ENCODE measurements around the gene UST.

DNA sequence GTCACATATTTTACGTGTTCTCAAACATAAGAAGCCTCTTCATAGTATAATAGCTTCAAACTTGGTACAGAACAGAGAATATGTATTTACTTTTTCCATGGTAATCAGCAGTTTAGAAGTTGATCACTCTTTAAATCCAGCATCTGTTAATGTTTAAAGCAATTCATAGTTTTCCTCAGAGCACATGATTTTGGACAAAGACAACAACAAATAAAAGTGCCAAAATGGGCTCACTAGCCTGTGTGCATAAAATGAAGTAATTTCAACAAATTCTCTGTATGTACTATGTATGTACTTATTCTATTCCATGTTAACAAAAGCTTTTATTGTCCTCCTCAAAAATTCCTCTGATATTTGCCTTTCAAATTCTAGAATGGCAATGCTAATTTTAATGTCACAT, 38.1 kb upstream of the UST start:
- TF ChIP-seq, protein P1, sequence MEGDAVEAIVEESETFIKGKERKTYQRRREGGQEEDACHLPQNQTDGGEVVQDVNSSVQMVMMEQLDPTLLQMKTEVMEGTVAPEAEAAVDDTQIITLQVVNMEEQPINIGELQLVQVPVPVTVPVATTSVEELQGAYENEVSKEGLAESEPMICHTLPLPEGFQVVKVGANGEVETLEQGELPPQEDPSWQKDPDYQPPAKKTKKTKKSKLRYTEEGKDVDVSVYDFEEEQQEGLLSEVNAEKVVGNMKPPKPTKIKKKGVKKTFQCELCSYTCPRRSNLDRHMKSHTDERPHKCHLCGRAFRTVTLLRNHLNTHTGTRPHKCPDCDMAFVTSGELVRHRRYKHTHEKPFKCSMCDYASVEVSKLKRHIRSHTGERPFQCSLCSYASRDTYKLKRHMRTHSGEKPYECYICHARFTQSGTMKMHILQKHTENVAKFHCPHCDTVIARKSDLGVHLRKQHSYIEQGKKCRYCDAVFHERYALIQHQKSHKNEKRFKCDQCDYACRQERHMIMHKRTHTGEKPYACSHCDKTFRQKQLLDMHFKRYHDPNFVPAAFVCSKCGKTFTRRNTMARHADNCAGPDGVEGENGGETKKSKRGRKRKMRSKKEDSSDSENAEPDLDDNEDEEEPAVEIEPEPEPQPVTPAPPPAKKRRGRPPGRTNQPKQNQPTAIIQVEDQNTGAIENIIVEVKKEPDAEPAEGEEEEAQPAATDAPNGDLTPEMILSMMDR (conservative IDR thresholded peaks at IDR 0.05): no peak
- TF ChIP-seq ZFX (IDR thresholded peaks at IDR 0.05): no peak

Data from C4-2B (cell line).